Measurements from ENCODE around the gene TSPAN3. TPM values are rescaled to one million over a fixed set of nuclear protein-coding genes. Genes with fewer than 3 reads are reported as not detected.
A peak's percentile ranks its signal among the peaks of the same experiment; 100 is the strongest.

The TSPAN3 gene
- total and polyA plus RNA-seq, 2 donors (not counting 1 experiment from before 2014, with no cell fraction given) = 109 to 130 TPM

DNA sequence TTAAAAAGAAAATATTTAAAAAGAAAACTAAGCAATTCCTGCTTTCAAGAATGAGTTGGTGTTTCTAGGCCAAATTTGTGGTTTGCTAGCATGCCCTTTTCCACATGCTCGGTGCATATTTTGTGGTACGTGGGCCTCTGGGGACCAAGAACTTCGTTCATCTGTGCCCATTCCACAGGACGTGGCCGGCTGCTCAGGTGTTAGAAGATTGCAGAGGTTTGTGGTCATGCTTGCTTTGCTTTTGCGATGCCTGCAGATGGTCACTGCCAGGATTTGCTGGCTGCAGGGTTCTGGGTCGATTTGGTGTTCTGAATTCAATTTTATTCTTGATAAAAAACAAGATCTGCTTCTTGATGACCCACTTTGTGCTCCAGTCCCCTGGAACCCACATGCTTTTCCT lies 68.5 kb downstream of the TSPAN3 start:
- Histone ChIP-seq H3K36me3 (replicated peaks in 1 of 2; ENCODE audit: control extremely low read depth in 1 of 2, control insufficient read depth in 1 of 2, extremely low read depth in 1 of 2, insufficient read depth in 2 of 2, low read length in 1 of 2) (peaks cover 6 to 28% of the 10 kb centered on the region in 2 experiments), H3K4me2 (replicated peaks; ENCODE audit: low read depth, low read length, poor library complexity, severe bottlenecking) (peak overlapping the region; percentile 63), H2AFZ (ENCODE audit: insufficient read depth, low read depth, low read length, poor library complexity, severe bottlenecking) (no peak overlapping the region), H3K79me2 (ENCODE audit: control insufficient read depth, insufficient read depth, low read length) (peaks cover 89% of the 10 kb centered on the region), H3K27ac (ENCODE audit: low read length in 2 of 2) (peak overlapping the region; percentile 23 to 44), H3K9me3 (ENCODE audit: control extremely low read depth in 1 of 3, control insufficient read depth in 2 of 3, insufficient read depth in 1 of 3, low read length in 2 of 3) (peaks cover 0 to 4% (median 0%) of the 10 kb centered on the region in 3 donors), H3K27me3 (replicated peaks in 1 of 4; ENCODE audit: control extremely low read depth in 1 of 4, control insufficient read depth in 3 of 4, insufficient read depth in 4 of 4, low read length in 3 of 4) (no peaks in the 10 kb centered on the region), H3K9ac (ENCODE audit: low read length) (peak overlapping the region; percentile 7), H3K4me1 (ENCODE audit: control insufficient read depth in 2 of 2, insufficient read depth in 2 of 2, low read length in 2 of 2) (peaks cover 42 to 57% of the 10 kb centered on the region in 2 donors), H4K20me1 (ENCODE audit: control insufficient read depth, insufficient read depth, low read length, poor library complexity, severe bottlenecking) (peaks cover 81% of the 10 kb centered on the region), H3K4me3 (ENCODE audit: control extremely low read depth in 1 of 5, extremely low read depth in 1 of 5, insufficient read depth in 1 of 5, low read depth in 2 of 5, low read length in 4 of 5) (peak overlapping the region in 2 of 5 experiments; percentile 3 to 6)
- H3K9me3 Mint-ChIP-seq (ENCODE audit: insufficient read depth) = peaks cover 3% of the 10 kb centered on the region
- peak overlapping the region; percentile 84 for H3K27ac Mint-ChIP-seq
- H3K4me3 Mint-ChIP-seq = peak overlapping the region; percentile 80
- intact Hi-C loops (cut with micrococcal nuclease) = no loop called here
- CTCF ChIA-PET = interaction anchor here (0.9 to 2.3 kb wide), 2 partner anchors 22 to 27 kb away, joined by 4 to 8 read pairs; no protein-coding TSS in a partner anchor
- WGBS (ENCODE audit: insufficient coverage) = 0% methylated on average over 3 of the region's 7 CpGs
- peaks cover 57% of the 10 kb centered on the region for H3K4me1 Mint-ChIP-seq
- peak; percentile 48 for ATAC-seq (ENCODE audit: low read depth)
- TF ChIP-seq EZH2 (IDR thresholded peaks at IDR 0.05; ENCODE audit: borderline replicate concordance, insufficient read depth, low read depth, low read length, poor library complexity, severe bottlenecking) = no peak
- no peak for TF ChIP-seq CTCF (IDR thresholded peaks at IDR 0.05)
- H3K27me3 Mint-ChIP-seq = no peaks in the 10 kb centered on the region
- DNase-seq = no peak
- POLR2A ChIA-PET = no interaction called here

- no peak overlapping the region for H2AFZ ChIP-seq (ENCODE audit: insufficient read depth, low read depth, low read length, poor library complexity, severe bottlenecking)
- no peak for ATAC-seq (ENCODE audit: low read depth)
- H3K27me3 Mint-ChIP-seq = no peaks in the 10 kb centered on the region
- TF ChIP-seq EZH2 (IDR thresholded peaks at IDR 0.05; ENCODE audit: borderline replicate concordance, insufficient read depth, low read depth, low read length, poor library complexity, severe bottlenecking) = no peak
- no peak for TF ChIP-seq CTCF (IDR thresholded peaks at IDR 0.05)
- peak overlapping the region; percentile 44 for H3K4me3 Mint-ChIP-seq
- H3K9me3 Mint-ChIP-seq (ENCODE audit: insufficient read depth) = peaks cover 3% of the 10 kb centered on the region
- peak overlapping the region; percentile 63 for H3K4me2 ChIP-seq (replicated peaks; ENCODE audit: low read depth, low read length, poor library complexity, severe bottlenecking)
- H3K4me3 ChIP-seq (ENCODE audit: control extremely low read depth in 1 of 5, extremely low read depth in 1 of 5, insufficient read depth in 1 of 5, low read depth in 2 of 5, low read length in 4 of 5) = peak overlapping the region in 1 of 5 experiments; percentile 3
- peaks cover 0 to 4% (median 0%) of the 10 kb centered on the region in 3 donors for H3K9me3 ChIP-seq (ENCODE audit: control extremely low read depth in 1 of 3, control insufficient read depth in 2 of 3, insufficient read depth in 1 of 3, low read length in 2 of 3)
- H3K9ac ChIP-seq (ENCODE audit: low read length) = no peak overlapping the region
- H3K36me3 ChIP-seq (replicated peaks in 1 of 2; ENCODE audit: control extremely low read depth in 1 of 2, control insufficient read depth in 1 of 2, extremely low read depth in 1 of 2, insufficient read depth in 2 of 2, low read length in 1 of 2) = peaks cover 7 to 33% of the 10 kb centered on the region in 2 experiments
- H3K27ac Mint-ChIP-seq = peak overlapping the region; percentile 46
- H3K4me1 Mint-ChIP-seq = peaks cover 61% of the 10 kb centered on the region
- peak overlapping the region in 1 of 2 donors; percentile 23 for H3K27ac ChIP-seq (ENCODE audit: low read length in 2 of 2)
- H3K4me1 ChIP-seq (ENCODE audit: control insufficient read depth in 2 of 2, insufficient read depth in 2 of 2, low read length in 2 of 2) = peaks cover 46 to 61% of the 10 kb centered on the region in 2 donors
- intact Hi-C loops (cut with micrococcal nuclease) = no loop called here
- peaks cover 91% of the 10 kb centered on the region for H3K79me2 ChIP-seq (ENCODE audit: control insufficient read depth, insufficient read depth, low read length)
- POLR2A ChIA-PET = no interaction called here
- H3K27me3 ChIP-seq (replicated peaks in 1 of 4; ENCODE audit: control extremely low read depth in 1 of 4, control insufficient read depth in 3 of 4, insufficient read depth in 4 of 4, low read length in 3 of 4) = no peaks in the 10 kb centered on the region
- peaks cover 77% of the 10 kb centered on the region for H4K20me1 ChIP-seq (ENCODE audit: control insufficient read depth, insufficient read depth, low read length, poor library complexity, severe bottlenecking)
- no peak for DNase-seq
- CTCF ChIA-PET = no interaction called here
- WGBS (ENCODE audit: insufficient coverage) = 88% methylated on average over 3 of the region's 4 CpGs
These were observed 68.9 kb downstream of the TSPAN3 start for GRCh38 chr15:77001966-77002365.

Data from B cell (primary cell).